ENCODE data around the gene TMEM54.

- TF ChIP-seq CTCF (IDR thresholded peaks at IDR 0.05) (no peak), POLR2A (IDR thresholded peaks at IDR 0.05) (no peak)
These were observed 45.2 kb upstream of the TMEM54 start for GRCh38 chr1:32946413-32946812.

Measured in lower leg skin (tissue), 3 donors.